Measurements from ENCODE around the gene CRMP1. TPM values are rescaled to one million over a fixed set of nuclear protein-coding genes. Genes with fewer than 3 reads are reported as not detected.

Gene CRMP1
- total and polyA plus RNA-seq, 2 donors (not counting 3 experiments of a cell fraction or from before 2014, with no cell fraction given): 0.06 TPM; not detected in 1

GRCh38 chr4:5788144-5788543 lies 104.7 kb downstream of the CRMP1 start:
- dilution Hi-C loops (cut with MboI; ENCODE audit: extremely low pct_ligation_motif_present, low sequenced_read_pairs): no loop called here
- H3K36me3 ChIP-seq (ENCODE audit: control insufficient read depth in 2 of 2, extremely low read depth in 1 of 2, insufficient read depth in 2 of 2, low read length in 2 of 2): peaks cover 5 to 16% of the 10 kb centered on the region in 2 experiments
- CTCF ChIA-PET: interaction anchor here (0.9 kb wide), 1 partner anchor 388 kb away, joined by 3 read pairs; no protein-coding TSS in a partner anchor
- H3K9me1 ChIP-seq (replicated peaks; ENCODE audit: control insufficient read depth, extremely low read depth, insufficient read depth, low read length): no peaks in the 10 kb centered on the region
- POLR2A ChIA-PET: no interaction called here
- DNase-seq (ENCODE audit: low read depth, low spot score) (no peak), FAIRE-seq (no peak)
- no peaks in the 10 kb centered on the region for H3K79me2 ChIP-seq (ENCODE audit: control insufficient read depth, insufficient read depth, low read length)
- TF ChIP-seq POLR2A (IDR thresholded peaks at IDR 0.05; ENCODE audit: low read depth, low read length) (no peak), FOS (IDR thresholded peaks at IDR 0.05; ENCODE audit: borderline replicate concordance, insufficient read depth, low read length) (no peak), CTCF (IDR thresholded peaks at IDR 0.05; ENCODE audit: extremely low read depth in 1 of 2, insufficient read depth in 1 of 2, low read depth in 1 of 2, low read length in 2 of 2) (no peak), GATA2 (IDR thresholded peaks at IDR 0.05; ENCODE audit: insufficient read depth, insufficient read length, low read depth, low read length) (no peak), MYC (IDR thresholded peaks at IDR 0.05; ENCODE audit: low read depth, low read length) (no peak), MAX (IDR thresholded peaks at IDR 0.05; ENCODE audit: insufficient read depth, insufficient read length) (no peak), EZH2 (IDR thresholded peaks at IDR 0.05; ENCODE audit: borderline replicate concordance, low read depth, low read length, severe bottlenecking) (no peak), POLR2AphosphoS5 (IDR thresholded peaks at IDR 0.05; ENCODE audit: insufficient read depth, low read depth, low read length) (no peak), JUN (IDR thresholded peaks at IDR 0.05; ENCODE audit: borderline replicate concordance, insufficient read depth, insufficient read length, low read depth) (no peak)
- no TSS peak for BruUV-seq (replicated peaks)
- H3K9me3 ChIP-seq (replicated peaks; ENCODE audit: control insufficient read depth, insufficient read depth, low read length): no peaks in the 10 kb centered on the region
- no peak overlapping the region for H3K4me2 ChIP-seq (ENCODE audit: insufficient read depth, low read length)
- H3K27ac ChIP-seq (ENCODE audit: insufficient read depth, low read depth, low read length): no peak overlapping the region
- no peak overlapping the region for H3K9ac ChIP-seq (replicated peaks; ENCODE audit: extremely low read depth, insufficient read depth, low read length)
- intact Hi-C loops (cut with micrococcal nuclease): no loop called here
- H3K27me3 ChIP-seq (ENCODE audit: control insufficient read depth in 2 of 2, insufficient read depth in 2 of 2, low read length in 2 of 2): no peaks in the 10 kb centered on the region
- H3K4me3 ChIP-seq (replicated peaks in 1 of 3; ENCODE audit: insufficient read depth in 1 of 3, low read depth in 1 of 3, low read length in 3 of 3): no peak overlapping the region
- H3K4me1 ChIP-seq (ENCODE audit: control insufficient read depth, extremely low read depth, insufficient read depth, low read length): no peaks in the 10 kb centered on the region
- H4K20me1 ChIP-seq (replicated peaks; ENCODE audit: control insufficient read depth, extremely low read depth, insufficient read depth, low read length): no peaks in the 10 kb centered on the region
- no peak overlapping the region for H2AFZ ChIP-seq (ENCODE audit: low read depth, low read length)
